Measurements from ENCODE around the gene NTMT1.

- TF ChIP-seq CTCF (IDR thresholded peaks at IDR 0.05; ENCODE audit: insufficient read depth, low read depth, low read length), result no peak
- no peak for TF ChIP-seq EZH2 (IDR thresholded peaks at IDR 0.05; ENCODE audit: insufficient read depth, low read length)
Observed at GRCh38 chr9:129637673-129638439, 11.9 kb downstream of the NTMT1 start.
